AG04450 (cell line): ENCODE measurements around the gene SLC35G2. TPM values are rescaled to one million over a fixed set of nuclear protein-coding genes. Genes with fewer than 3 reads are reported as not detected.

Experiments
- CTCF ChIA-PET: fragments of 300-600, 350-600 bp; formaldehyde crosslinking; extraction: SDS; loops from one replicate; lab custom pipeline; 2022; ENCODE audit warnings: antibody characterized with exemption, inconsistent platforms; lab: Charles Lee
- POLR2A ChIA-PET: fragments of 350-600 bp; formaldehyde crosslinking; extraction: SDS; loops from one replicate; lab custom pipeline; 2021; ENCODE audit warnings: antibody characterized with exemption, inconsistent platforms; lab: Yijun Ruan, JAX
- DNase-seq: peaks from one replicate; pipeline ENCODE4 v3.0.0-alpha.2; 2011; ENCODE audit warnings: low read depth, low spot score
- H3K27ac ChIP-seq: one replicate; pipeline ENCODE4 v1.5.1; 2012; ENCODE audit warnings: low read depth, low read length, control low read depth
- H3K27me3 ChIP-seq: one replicate; pipeline ENCODE4 v1.6.0; 2012; ENCODE audit warnings: low read length; ENCODE audit not compliant: control insufficient read depth, insufficient read depth
- H3K4me3 ChIP-seq: 2 replicates; pipeline ENCODE4 v1.5.1; 2011; ENCODE audit warnings: mild to moderate bottlenecking, low read depth, low read length, control low read depth
- H3K9me3 ChIP-seq: 2 replicates; pipeline ENCODE4 v1.5.1; 2012; ENCODE audit warnings: low read length; ENCODE audit not compliant: control insufficient read depth, insufficient read depth
- polyA plus RNA-seq: library from polyadenylated mRNA; depleted of rRNA; stranded (reverse); fragments of >200 nt; gene quantifications from 2 replicates; pipeline ENCODE4 v1.2.3, GENCODE V29; 2011
- TF ChIP-seq, protein P1 (sequence below): IDR thresholded peaks from 2 replicates; pipeline ENCODE4 v1.5.1; 2011; ENCODE audit warnings: low read depth, low read length, control low read depth, inconsistent platforms

The SLC35G2 gene
- polyA plus RNA-seq, 1 experiment = 18.1 TPM

DNA sequence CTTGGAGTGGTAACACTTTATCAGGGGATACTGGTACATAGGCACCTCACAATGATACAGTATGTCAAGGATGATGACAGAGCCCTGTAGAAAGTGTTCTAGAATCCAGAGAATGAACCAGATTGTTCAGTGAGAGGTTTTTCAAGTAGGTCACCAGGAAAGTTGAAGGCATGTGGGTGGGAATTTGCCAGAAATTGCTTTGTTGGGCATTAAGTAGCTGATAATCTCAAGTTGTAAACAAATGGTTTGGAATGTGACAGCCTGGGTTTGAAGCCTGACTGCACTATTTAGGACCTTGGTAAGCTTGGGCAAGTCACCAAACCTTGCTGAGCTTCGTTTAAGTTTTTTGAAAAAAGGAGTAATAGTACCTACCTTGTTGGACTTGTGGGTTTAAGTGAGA lies 12.5 kb downstream of the SLC35G2 start:
- no peak overlapping the region for H3K27ac ChIP-seq
- H3K4me3 ChIP-seq = no peak overlapping the region
- TF ChIP-seq, protein P1, sequence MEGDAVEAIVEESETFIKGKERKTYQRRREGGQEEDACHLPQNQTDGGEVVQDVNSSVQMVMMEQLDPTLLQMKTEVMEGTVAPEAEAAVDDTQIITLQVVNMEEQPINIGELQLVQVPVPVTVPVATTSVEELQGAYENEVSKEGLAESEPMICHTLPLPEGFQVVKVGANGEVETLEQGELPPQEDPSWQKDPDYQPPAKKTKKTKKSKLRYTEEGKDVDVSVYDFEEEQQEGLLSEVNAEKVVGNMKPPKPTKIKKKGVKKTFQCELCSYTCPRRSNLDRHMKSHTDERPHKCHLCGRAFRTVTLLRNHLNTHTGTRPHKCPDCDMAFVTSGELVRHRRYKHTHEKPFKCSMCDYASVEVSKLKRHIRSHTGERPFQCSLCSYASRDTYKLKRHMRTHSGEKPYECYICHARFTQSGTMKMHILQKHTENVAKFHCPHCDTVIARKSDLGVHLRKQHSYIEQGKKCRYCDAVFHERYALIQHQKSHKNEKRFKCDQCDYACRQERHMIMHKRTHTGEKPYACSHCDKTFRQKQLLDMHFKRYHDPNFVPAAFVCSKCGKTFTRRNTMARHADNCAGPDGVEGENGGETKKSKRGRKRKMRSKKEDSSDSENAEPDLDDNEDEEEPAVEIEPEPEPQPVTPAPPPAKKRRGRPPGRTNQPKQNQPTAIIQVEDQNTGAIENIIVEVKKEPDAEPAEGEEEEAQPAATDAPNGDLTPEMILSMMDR = no peak
- ChIA-PET POLR2A (no interaction called here), CTCF (interaction anchor here (0.7 to 1.6 kb wide), 2 partner anchors 183 to 201 kb away, joined by 4 read pairs; no protein-coding TSS in a partner anchor)
- DNase-seq = no peak
- H3K9me3 ChIP-seq = peaks cover 3% of the 10 kb centered on the region; the same call in 1 of the 2 replicates
- no peaks in the 10 kb centered on the region for H3K27me3 ChIP-seq

DNA sequence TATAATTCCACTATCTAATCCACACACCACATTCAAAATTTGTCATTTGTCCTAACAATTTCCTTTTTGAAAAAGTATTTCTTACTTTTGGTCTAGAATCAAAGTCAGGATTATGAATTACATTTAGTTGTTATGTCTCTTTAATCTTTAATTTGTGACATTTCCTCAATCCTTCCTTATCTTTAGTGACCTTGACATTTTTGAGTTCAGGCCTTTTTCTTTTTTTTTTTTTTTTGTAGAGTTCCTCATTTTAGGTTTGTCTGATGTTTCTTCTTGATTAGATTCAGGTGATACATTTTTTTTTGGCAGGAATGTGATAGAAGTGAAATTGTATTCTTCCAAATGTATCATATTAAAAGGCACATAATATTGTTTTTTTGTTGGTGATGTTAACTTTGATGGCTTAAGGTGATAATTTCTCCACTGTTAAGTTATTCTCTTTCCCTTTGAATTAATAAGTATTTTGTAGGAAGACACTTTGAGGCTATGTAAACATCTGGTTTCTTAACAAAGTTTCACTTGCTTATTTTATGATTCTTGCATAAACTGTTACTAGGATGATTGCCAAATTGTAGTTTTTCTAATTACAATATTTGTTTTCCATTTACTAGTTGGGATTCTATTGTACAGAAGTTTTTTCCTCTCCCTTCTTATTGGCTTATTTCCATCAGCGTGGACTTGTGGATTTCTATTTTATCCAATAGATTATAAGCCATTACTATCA lies 16.3 kb downstream of the SLC35G2 start:
- ChIA-PET CTCF (interaction anchor here (1.2 to 2.0 kb wide), 2 partner anchors 83 to 179 kb away, joined by 4 to 9 read pairs; partner anchors contain the start of gene STAG1), POLR2A (no interaction called here)
- no peaks in the 10 kb centered on the region for H3K9me3 ChIP-seq
- H3K27ac ChIP-seq = no peak overlapping the region
- no peaks in the 10 kb centered on the region for H3K27me3 ChIP-seq
- TF ChIP-seq, protein P1 = no peak
- H3K4me3 ChIP-seq = no peak overlapping the region
- no peak for DNase-seq

DNA sequence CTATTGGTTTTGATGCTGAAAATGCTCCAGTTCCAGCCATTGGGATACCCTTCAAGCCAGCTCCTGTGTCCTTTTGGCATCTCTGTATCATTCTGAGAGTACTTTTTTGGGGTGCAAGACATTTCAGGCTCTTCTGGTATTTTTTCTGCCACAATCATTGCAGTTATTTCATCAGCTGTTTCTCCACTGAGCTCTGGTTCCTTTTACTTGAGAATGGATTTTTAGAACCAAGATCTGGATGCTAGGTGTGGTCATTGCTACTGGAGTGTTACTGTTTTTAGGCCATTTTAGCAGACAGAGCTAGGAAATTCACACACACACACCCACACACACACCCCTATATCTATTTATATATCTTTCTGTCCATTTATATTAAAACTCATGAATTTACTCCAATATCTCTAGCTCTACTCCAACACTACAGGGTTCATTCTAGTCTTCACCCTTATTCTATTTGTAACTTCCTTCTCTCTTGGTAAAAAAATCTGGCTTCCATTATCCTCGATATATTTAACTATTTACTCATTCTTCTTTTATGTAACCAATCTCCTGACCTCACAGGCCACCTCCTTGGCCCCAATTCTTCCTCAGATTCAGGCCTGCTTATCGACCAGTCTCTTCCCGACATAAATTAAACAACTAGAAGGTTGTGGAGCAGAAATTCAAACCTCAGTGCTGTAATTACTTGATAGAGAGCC lies 17.0 kb downstream of the SLC35G2 start:
- Histone ChIP-seq H3K27me3 (no peaks in the 10 kb centered on the region), H3K9me3 (no peaks in the 10 kb centered on the region), H3K4me3 (no peak overlapping the region), H3K27ac (no peak overlapping the region)
- ChIA-PET CTCF (interaction anchor here (2.0 kb wide), 1 partner anchor 84 kb away, joined by 9 read pairs; the partner anchor contains the start of gene STAG1), POLR2A (no interaction called here)
- DNase-seq = no peak
- TF ChIP-seq, protein P1 = no peak

DNA sequence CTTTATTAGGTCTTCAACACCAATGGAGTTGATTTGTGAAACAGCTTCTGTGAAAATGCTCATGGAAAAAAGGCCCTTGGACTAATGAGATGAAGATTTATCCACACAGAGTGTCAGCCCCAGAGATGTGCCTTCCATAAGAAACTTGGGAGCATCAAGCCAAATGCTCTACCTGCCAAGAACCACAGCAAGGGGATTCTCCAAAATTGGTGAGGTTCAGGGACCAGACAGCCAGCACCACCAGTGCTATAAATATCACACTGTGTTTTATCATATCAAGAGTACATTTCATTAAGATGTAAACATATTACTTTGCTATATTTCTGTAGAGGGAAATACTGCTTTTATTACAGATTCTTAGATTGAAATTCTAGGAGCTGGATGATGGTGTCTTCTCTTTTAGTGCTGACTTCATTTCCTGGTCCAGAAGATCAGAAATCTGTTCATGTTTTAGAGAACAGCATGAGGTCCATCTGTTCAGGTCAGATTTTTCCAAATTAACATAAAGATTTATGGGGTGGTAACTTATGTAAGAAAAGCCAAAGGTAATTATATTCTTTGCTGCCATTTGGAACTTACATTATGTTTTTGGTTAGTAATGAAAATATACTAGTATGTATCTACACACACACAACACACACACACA lies 17.7 kb downstream of the SLC35G2 start:
- TF ChIP-seq, protein P1 = no peak
- H3K27ac ChIP-seq = no peak overlapping the region
- no peak for DNase-seq
- no peaks in the 10 kb centered on the region for H3K27me3 ChIP-seq
- no peaks in the 10 kb centered on the region for H3K9me3 ChIP-seq
- CTCF ChIA-PET = interaction anchor here (2.0 kb wide), 1 partner anchor 84 kb away, joined by 9 read pairs; the partner anchor contains the start of gene STAG1
- POLR2A ChIA-PET = no interaction called here
- H3K4me3 ChIP-seq = no peak overlapping the region
